Panc1 (cell line): ENCODE data around the gene ARRB2.

ENCODE experiments used
- CTCF ChIP-seq: fragments of 450-650 bp; IDR thresholded peaks from 2 replicates; pipeline ENCODE4 v1.5.1; 2017; ENCODE audit warnings: mild to moderate bottlenecking
- TCF7L2 ChIP-seq: IDR thresholded peaks from 2 replicates; pipeline ENCODE4 v1.6.1; 2011; ENCODE audit warnings: mild to moderate bottlenecking, low read depth, low read length, inconsistent platforms

DNA sequence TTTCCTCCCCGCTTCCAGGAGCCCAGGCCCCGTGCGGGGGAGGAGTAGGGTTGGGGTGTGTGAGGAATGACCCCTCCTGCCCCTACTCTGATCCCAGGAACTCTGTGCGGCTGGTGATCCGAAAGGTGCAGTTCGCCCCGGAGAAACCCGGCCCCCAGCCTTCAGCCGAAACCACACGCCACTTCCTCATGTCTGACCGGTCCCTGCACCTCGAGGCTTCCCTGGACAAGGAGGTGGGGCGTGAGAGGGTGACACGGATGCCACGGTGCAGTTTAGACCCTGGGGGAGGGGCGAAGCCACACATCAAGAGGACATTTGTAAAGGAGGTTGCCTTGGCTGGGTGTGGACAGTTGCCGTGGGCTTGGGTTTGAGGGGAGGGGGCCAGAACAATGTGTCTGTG is 7.4 kb downstream of the ARRB2 start:
- TF ChIP-seq CTCF, result no peak
- TF ChIP-seq TCF7L2, result no peak
